DMS153 treated with DMSO at 0.1 percent for 48 hours (cell line): ENCODE data around the gene THRB.
A peak's percentile ranks its signal among the peaks of the same experiment; 100 is the strongest.

Source experiments
- DNase-seq: peaks from one replicate; lab custom pipeline; 2025; ENCODE audit not compliant: unreplicated experiment; lab: John Stamatoyannopoulos, UW

Gene THRB

DNA sequence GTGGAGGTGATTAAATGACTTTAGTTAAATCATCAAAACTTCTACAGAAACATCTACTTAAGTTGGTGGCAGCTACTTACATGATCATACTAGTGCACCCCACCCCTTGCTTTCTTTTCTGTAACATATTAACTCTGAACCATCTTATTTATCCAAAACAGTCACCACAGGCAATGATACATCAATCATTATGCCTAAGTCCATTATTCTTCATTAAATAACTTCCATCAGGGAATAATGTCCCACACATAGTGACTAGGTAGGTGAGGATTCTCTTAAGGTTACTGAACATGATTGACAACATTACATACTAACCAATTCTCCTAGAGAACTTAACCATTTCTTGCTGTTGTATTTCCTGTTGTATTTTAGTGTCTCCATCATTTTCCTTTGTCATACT lies 339.4 kb downstream of the THRB start:
- no peak for DNase-seq

- no peak for DNase-seq
Observed at GRCh38 chr3:24154781-24155180, 339.9 kb downstream of the THRB start.

- DNase-seq = no peak
Observed at GRCh38 chr3:24154013-24154695, 340.5 kb downstream of the THRB start.

- no peak for DNase-seq
Observed at GRCh38 chr3:24151594-24151993, 343.1 kb downstream of the THRB start.

DNA sequence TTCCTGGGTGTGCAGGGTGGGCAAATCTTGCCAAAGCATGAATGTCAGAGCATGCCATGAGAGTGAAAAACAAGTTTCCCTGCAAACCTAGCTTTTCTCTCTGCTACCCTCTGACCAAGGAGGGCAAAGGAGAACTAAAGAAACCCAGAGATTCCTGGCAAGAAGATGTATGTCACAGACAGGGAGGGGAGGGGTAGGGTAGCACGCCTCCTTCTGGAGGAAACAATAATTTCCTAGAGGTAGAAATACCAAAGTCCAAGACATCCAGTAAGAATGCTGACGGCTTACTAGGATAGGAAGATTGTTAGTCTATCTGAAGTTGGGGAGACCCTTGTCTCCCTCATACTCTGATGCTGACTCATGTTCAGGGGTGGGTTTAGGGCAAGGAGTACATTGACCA lies 345.6 kb downstream of the THRB start:
- no peak for DNase-seq

DNA sequence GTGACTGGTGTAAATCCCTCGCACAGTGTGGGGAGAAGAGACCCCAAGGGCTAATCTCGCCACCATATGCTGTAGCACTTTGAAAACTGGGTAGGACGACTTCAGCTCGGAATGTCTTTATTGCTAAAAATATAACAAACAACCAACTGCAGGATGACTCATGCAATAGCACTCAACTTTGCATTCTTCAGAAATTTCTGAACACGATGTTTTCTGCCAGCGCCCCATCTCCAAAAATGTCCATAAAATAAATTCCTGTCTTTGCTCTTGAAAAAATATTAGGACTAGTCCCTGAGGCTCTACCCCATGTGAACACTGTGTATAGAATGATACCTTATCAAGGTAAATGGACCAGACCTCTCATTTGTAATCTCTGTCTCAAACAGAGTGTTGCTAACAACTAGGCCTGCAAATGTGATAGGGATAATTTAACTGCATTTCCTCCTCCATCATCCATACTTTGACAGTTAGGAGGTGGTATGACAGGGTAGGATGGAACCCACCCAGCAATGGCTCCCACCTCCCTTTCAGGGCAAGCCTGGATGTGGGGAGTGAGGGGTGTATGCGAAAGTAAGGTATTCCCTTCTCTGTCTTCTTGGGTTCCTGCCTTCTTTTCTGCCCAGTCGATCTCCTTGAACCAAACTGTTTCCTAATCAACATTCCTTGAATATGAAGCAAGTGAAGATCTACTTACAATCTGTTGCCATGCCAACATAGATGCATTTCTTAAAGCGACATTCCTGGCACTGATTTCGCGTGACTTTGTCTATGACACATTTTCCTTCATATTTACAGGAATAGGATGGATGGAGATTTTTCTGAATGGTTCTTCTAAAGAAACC lies 348.4 kb downstream of the THRB start:
- DNase-seq = no peak

GRCh38 chr3:24145481-24145880 lies 349.2 kb downstream of the THRB start:
- no peak for DNase-seq

DNA sequence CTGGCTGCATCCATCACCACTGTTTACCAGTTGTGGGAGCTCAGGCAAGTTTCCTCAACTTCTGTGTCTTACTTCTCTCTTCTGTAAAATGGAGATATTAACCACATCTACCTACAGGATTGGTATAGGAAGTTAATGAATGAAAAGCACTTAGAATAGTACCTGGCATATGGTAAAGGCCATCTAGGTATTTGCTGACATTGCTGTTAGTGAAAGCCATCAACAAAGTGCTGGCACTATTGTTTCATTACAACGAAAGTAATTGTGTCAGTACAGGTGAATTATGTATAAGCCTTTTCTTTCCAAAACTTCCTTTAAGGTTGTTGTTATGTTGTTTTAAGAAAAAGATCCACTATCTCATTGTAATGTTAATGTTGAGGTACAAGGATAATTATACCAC lies 352.5 kb downstream of the THRB start:
- DNase-seq = no peak

GRCh38 chr3:24141548-24141947 lies 353.1 kb downstream of the THRB start:
- DNase-seq = no peak

- no peak for DNase-seq
Observed at GRCh38 chr3:24139463-24140412, 354.9 kb downstream of the THRB start.

DNA sequence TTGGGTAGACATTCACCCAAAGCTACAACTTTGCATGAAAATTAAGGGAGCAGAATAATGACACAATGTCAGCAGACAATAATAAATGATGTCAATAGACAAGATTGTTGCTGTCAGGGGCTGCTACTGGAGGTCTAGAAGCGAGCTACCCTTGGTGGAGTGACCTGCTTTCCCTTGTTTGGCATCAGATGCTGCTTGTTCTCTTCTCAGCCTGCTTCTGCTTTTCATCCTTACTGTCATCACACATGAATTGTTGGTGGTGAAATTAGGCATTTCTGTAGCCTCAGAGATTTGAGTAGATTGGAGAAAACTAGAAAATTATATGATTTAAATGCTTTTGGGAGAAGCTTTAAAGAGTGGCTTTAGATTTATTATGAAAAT lies 355.8 kb downstream of the THRB start:
- no peak for DNase-seq

DNA sequence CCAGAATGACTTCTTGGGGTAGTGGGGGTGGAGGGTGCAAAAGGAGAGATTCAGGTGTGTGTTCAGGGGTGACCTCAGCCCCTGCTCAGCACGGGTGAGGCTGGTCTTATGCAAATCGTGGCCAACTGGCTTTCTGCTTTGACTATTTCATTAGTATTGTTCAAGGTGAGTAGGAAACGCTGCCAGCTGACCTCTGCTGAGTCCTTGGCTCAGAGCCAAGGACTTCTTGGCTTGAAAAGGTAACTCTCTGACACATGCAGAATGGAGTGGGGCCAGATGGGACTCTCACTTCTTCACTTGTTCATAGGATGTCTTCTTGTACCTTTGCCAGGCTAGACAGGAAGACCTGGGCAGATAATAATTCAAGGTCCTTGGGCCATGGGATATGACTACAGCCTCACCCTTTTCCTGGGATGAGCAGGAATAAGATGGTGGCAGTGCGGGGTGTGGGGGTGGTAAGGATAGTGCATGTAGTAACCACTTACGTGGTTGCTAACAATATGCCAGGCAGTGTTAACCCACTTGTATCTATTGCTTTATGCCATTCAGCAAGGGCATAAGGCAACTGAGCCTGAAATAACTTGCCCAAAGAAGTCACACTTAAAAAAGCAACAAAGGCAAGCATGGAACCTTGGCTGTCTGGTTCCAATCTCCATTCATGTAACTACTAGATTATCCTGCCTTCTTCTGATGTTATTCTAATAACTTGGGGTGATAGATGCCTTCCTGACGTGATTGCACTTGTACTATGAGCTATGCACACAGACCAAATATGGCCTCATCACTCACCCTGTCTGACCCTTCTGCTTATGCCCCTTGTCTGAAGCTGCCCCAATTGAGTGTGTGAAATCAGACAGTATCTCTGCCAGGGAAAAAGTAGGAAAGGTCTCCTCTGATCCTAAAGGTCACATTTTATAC lies 356.4 kb downstream of the THRB start:
- DNase-seq = peak; percentile 3

DNA sequence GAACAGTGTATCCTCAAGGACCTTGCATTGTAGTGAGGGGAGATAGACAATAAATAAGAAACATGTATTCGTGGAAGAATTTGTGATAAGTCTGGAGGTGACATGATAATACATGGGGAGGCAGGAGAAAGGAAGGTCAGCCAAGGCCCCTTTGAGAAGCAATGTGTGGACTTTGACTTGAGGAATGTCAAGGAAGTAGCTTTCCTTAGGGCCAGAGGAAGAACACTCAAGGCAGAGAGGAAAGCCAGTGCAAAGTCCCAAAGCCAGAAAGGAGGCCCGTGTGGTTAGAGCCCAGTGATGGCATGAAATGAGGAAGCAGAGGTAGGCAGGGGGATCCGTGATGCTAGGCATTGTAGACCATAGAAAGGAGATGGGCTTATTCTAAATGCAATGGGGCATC lies 357.3 kb downstream of the THRB start:
- DNase-seq = no peak

DNA sequence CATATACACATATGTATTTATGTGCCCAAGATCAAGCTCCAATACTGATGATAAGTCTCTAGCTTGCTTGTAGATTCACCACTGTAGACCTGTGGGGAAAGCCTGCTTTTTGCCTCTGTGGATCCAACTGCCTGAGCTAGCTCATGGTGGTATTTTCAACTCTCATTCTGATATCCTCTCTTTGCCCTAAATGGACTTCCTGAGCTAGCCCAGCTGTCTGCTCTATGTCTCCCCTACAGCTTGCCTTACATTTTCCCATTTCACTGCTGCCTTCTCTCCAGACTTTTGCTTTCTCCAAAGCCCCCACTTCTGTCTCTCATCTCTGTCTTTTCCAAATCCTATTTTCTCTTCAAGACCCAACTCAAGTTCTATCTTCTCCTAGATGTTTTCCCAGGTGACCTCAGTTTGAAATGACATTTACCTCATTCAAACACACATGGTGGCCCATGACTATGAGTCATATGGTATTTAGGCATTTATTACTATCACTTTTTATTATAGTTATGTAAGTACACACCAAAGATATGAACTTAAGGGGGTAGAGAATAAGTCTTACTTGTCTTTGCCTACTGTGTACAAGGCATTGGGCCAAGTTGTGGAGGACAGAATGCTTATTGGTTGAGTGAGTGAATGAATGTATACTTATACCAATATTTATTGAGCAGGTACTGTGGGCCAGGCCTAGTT lies 357.9 kb downstream of the THRB start:
- no peak for DNase-seq

GRCh38 chr3:24135280-24135679 lies 359.4 kb downstream of the THRB start:
- no peak for DNase-seq

DNA sequence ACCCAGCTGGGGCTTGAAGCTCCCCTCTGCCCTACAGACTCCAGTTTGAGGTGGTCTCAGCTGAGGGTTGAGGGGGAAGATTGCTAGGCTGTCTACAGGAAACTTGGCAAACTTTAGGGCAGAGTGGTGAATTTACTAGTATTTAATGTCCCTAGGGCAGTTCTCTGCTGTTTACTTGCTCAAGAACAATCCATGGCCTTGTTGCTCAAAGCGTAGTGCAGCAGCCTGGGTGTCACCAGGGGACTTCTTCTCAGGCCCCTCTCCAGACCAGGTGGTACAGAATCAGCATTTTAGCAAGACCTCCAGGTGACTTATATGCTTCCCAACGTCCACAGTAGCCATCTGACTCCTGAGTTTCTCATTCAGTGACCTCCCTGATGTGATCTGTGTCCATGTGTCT lies 360.7 kb downstream of the THRB start:
- DNase-seq = no peak

DNA sequence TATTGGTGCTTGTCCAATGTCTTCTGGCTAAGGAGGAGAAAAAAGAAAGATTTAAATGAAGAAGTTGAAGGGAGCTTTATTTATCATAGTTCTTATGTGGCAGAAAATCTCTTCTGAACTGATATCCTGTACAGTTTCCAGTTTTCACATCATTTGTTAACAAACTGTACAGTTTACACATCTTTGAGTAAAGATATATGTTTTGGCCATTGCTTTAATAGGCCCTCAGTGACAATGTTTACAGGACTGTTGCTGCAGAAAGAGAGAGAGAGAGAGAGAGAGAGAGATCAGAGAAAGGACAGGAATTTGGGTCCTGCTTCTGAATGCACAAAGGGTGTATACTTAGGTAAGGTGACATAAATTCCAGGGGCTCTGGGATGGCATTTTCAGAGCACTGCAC lies 361.2 kb downstream of the THRB start:
- DNase-seq = no peak

DNA sequence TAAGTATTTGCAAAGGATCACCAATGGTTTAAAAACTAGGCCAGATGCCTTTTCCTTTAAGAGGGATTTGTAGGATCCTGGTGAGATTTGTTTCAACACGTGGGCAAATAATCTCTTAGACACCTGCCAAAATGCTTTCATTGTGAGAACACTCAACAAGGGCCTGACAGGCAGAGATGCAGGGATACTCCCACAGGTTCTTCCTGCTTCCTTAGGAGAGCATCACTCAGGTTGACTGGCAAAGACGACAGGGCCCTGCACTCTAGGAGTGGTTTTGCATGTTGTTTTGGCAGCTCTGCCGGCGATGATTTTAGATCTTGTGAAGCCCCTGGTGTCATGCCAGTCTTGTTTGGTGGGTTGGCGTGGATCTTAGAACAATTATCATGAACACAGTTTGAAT lies 365.1 kb downstream of the THRB start:
- no peak for DNase-seq

- no peak for DNase-seq
Observed at GRCh38 chr3:24128199-24129005, 366.2 kb downstream of the THRB start.
